PC-3 (cell line): ENCODE data around the gene FIBCD1. TPM values are rescaled to one million over a fixed set of nuclear protein-coding genes. Genes with fewer than 3 reads are reported as not detected.
"Not testable (repeated sequence)": the region's sequence is repeated elsewhere in the genome, so short reads cannot be mapped to it uniquely, and the experiment has no call there.

Experiments used
- ATAC-seq: fragments of 200-7000 bp; cut with Tn5 transposase; 2 replicates; pipeline ENCODE4 v1.9.1; 2020; ENCODE audit warnings: mild to moderate bottlenecking, moderate library complexity
- BruUV-seq: library from RNA; stranded (reverse); fragments of 400-500 nt; replicated peaks from 2 replicates; lab custom pipeline; 2021; lab: Mats Ljungman, UMichigan
- CTCF ChIA-PET: fragments of 300-600 bp; sonication (Branson Sonifier 250); formaldehyde crosslinking; loops from one replicate; lab custom pipeline; 2022; ENCODE audit warnings: antibody characterized with exemption; lab: Charles Lee
- POLR2A ChIA-PET: fragments of 300-600 bp; sonication (Branson Sonifier 250); formaldehyde crosslinking; loops from one replicate; lab custom pipeline; 2022; ENCODE audit warnings: antibody characterized with exemption; ENCODE audit not compliant: unreplicated experiment; lab: Charles Lee
- DNase-seq: peaks from one replicate; pipeline ENCODE4 v3.0.0-alpha.2; 2015
- H2AFZ ChIP-seq: fragments of 300-600 bp; sonication (generic); 2 replicates; pipeline ENCODE4 v1.6.0; 2016; ENCODE audit warnings: antibody characterized with exemption, low read length
- H3F3A ChIP-seq: fragments of 300-600 bp; sonication (generic); one replicate; pipeline ENCODE4 v1.6.0; 2017; ENCODE audit warnings: antibody characterized with exemption, low read length, control low read depth, mild to moderate bottlenecking; ENCODE audit not compliant: unreplicated experiment
- H3K27ac ChIP-seq: fragments of 300-600 bp; sonication (generic); 2 replicates; pipeline ENCODE4 v1.5.1; 2016; ENCODE audit warnings: mild to moderate bottlenecking, low read length
- H3K27me3 ChIP-seq: fragments of 300-600 bp; sonication (generic); 2 replicates; pipeline ENCODE4 v1.6.1; 2016; ENCODE audit warnings: low read length, mixed read lengths
- H3K36me3 ChIP-seq: fragments of 300-600 bp; sonication (generic); 2 replicates; pipeline ENCODE4 v1.6.1; 2016; ENCODE audit warnings: low read depth, mixed run types, low read length, mixed read lengths
- H3K4me1 ChIP-seq: fragments of 300-600 bp; sonication (generic); 2 replicates; pipeline ENCODE4 v1.5.1; 2016; ENCODE audit warnings: low read length; ENCODE audit not compliant: insufficient read depth
- H3K4me2 ChIP-seq: fragments of 300-600 bp; sonication (generic); 2 replicates; pipeline ENCODE4 v1.6.0; 2016; ENCODE audit warnings: low read length
- H3K4me3 ChIP-seq: fragments of 300-600 bp; sonication (generic); 2 replicates; pipeline ENCODE4 v1.5.1; 2016; ENCODE audit warnings: mild to moderate bottlenecking, low read length, mixed read lengths
- H3K79me2 ChIP-seq: fragments of 300-600 bp; sonication (generic); 2 replicates; pipeline ENCODE4 v1.6.1; 2017; ENCODE audit warnings: low read length, mixed read lengths
- H3K9ac ChIP-seq: fragments of 300-600 bp; sonication (generic); 2 replicates; pipeline ENCODE4 v1.6.0; 2016; ENCODE audit warnings: mild to moderate bottlenecking, low read length
- H3K9me2 ChIP-seq: fragments of 300-600 bp; sonication (generic); replicated peaks from 2 replicates; pipeline ENCODE4 v1.6.1; 2016; ENCODE audit warnings: mixed run types, low read length, mixed read lengths
- H3K9me3 ChIP-seq: fragments of 300-600 bp; sonication (generic); 2 replicates; pipeline ENCODE4 v1.6.1; 2016; ENCODE audit warnings: low read length, mixed read lengths
- H4K20me1 ChIP-seq: fragments of 300-600 bp; sonication (generic); 2 replicates; pipeline ENCODE4 v1.6.1; 2016; ENCODE audit warnings: low read length, mixed read lengths
- CTCF ChIP-seq: fragments of 300-600 bp; sonication (generic); conservative IDR thresholded peaks from 2 replicates; pipeline ENCODE4 v1.5.1; 2017; ENCODE audit warnings: antibody characterized with exemption, low read depth, mild to moderate bottlenecking, low read length
- EZH2 ChIP-seq: fragments of 300-600 bp; sonication (generic); IDR thresholded peaks from one replicate; pipeline ENCODE4 v1.6.1; 2017; ENCODE audit warnings: antibody characterized with exemption, mild to moderate bottlenecking, low read length; ENCODE audit not compliant: unreplicated experiment
- EZH2phosphoT487 ChIP-seq: fragments of 300-600 bp; sonication (generic); IDR thresholded peaks from 2 replicates; pipeline ENCODE4 v1.6.1; 2018; ENCODE audit warnings: mild to moderate bottlenecking, antibody characterized with exemption, low read length, borderline replicate concordance
- intact Hi-C: fragments of 100-400 bp; cut with micrococcal nuclease; formaldehyde crosslinking; loops from 2 replicates; pipeline ENCODE4 v1.9.0; 2023
- total RNA-seq: library from RNA; depleted of rRNA; stranded (reverse); fragments of >200 nt; gene quantifications from 2 replicates; pipeline ENCODE4 v1.2.3, GENCODE V29; 2014

Gene FIBCD1
- total RNA-seq, 1 experiment from 2014 or later: 8.9 TPM

- H3K27me3 ChIP-seq: no peaks in the 10 kb centered on the region
- no peak overlapping the region for H3K4me3 ChIP-seq
- no peaks in the 10 kb centered on the region for H3K9me2 ChIP-seq
- H4K20me1 ChIP-seq: no peaks in the 10 kb centered on the region
- ATAC-seq (no peak), DNase-seq (no peak)
- ChIA-PET POLR2A (no interaction called here), CTCF (no interaction called here)
- intact Hi-C loops: no loop called here
- H3K9me3 ChIP-seq: no peaks in the 10 kb centered on the region
- TF ChIP-seq CTCF (no peak), EZH2 (no peak), EZH2phosphoT487 (no peak)
- H3F3A ChIP-seq: no peaks in the 10 kb centered on the region
- no peak overlapping the region for H3K27ac ChIP-seq
- peaks cover 21% of the 10 kb centered on the region for H3K4me1 ChIP-seq
- no TSS peak for BruUV-seq
- no peak overlapping the region for H2AFZ ChIP-seq
- no peaks in the 10 kb centered on the region for H3K79me2 ChIP-seq
- no peaks in the 10 kb centered on the region for H3K36me3 ChIP-seq
- no peak overlapping the region for H3K9ac ChIP-seq
- H3K4me2 ChIP-seq: no peak overlapping the region
These were observed 21.7 kb upstream of the FIBCD1 start for GRCh38 chr9:130960522-130961378.

DNA sequence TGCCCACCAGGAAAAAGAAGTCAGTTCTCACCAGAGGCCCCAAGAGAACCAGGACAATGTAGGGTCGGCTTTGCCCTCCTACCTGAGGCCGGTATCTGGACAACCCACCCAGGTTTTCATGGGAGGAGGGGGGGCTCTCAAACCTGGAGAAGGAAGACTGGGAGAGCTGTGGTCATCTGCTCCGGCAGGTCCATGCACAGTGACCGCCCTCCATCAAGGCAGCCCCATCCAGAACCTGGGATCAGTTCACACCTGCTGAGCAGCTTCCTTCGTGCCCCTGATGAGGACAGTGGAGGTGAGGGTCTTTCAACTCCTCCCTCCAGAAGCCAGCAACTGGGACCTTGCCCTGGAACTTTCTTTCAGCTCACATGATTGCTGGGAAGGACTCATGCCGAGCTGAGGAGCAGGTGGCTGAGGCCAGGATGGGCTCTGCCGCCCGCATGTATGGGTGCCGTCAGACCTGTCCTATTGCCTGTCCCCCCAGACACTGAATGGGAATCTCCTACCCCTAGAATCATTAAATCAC is 20.8 kb upstream of the FIBCD1 start:
- BruUV-seq: no TSS peak
- intact Hi-C loops: no loop called here
- H3K79me2 ChIP-seq: no peaks in the 10 kb centered on the region
- H3K27me3 ChIP-seq: no peaks in the 10 kb centered on the region
- no peak overlapping the region for H3K9ac ChIP-seq
- no peaks in the 10 kb centered on the region for H3K36me3 ChIP-seq
- no peak overlapping the region for H3K4me3 ChIP-seq
- ChIA-PET POLR2A (no interaction called here), CTCF (no interaction called here)
- H3K9me3 ChIP-seq: no peaks in the 10 kb centered on the region
- H3K4me1 ChIP-seq: peaks cover 21% of the 10 kb centered on the region
- no peak overlapping the region for H3K27ac ChIP-seq
- DNase-seq (no peak), ATAC-seq (no peak)
- H2AFZ ChIP-seq: no peak overlapping the region
- H3K4me2 ChIP-seq: no peak overlapping the region
- no peaks in the 10 kb centered on the region for H4K20me1 ChIP-seq
- no peaks in the 10 kb centered on the region for H3F3A ChIP-seq
- TF ChIP-seq EZH2 (no peak), EZH2phosphoT487 (no peak), CTCF (no peak)
- H3K9me2 ChIP-seq: no peaks in the 10 kb centered on the region

DNA sequence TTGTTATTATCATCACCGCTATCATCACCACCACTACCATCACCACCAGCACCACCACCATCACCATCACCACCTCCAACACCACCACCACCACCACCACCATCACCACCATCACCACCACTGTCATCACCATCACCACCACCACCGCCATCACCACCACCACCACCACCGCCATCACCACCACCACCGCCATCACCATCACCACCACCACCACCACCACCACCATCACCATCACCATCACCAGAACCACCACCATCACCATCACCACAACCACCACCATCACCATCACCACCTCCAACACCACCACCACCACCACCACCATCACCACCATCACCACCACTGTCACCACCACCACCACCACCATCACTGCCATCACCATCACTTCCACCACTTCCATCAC is 19.5 kb upstream of the FIBCD1 start:
- H3K27me3 ChIP-seq, H3F3A ChIP-seq, intact Hi-C loops, H3K4me3 ChIP-seq, H3K9me2 ChIP-seq, POLR2A ChIA-PET, H3K4me2 ChIP-seq, CTCF ChIA-PET, H3K36me3 ChIP-seq, DNase-seq, H3K27ac ChIP-seq, H3K9me3 ChIP-seq, H3K9ac ChIP-seq, H4K20me1 ChIP-seq, H3K79me2 ChIP-seq, H2AFZ ChIP-seq, ATAC-seq, BruUV-seq: not testable (repeated sequence)
- H3K4me1 ChIP-seq: peaks cover 17% of the 10 kb centered on the region
